ENCODE results near the gene SLC22A12. TPM values are rescaled to one million over a fixed set of nuclear protein-coding genes. Genes with fewer than 3 reads are reported as not detected.

SLC22A12 gene
- total RNA-seq, 1 donor from 2014 or later: not detected

- FAIRE-seq (no peak), DNase-seq (ENCODE audit: low read depth) (no peak)
- TF ChIP-seq CTCF (IDR thresholded peaks at IDR 0.05; ENCODE audit: insufficient read depth, low read length, severe bottlenecking): no peak
- Histone ChIP-seq H3K4me3 (ENCODE audit: low read depth, low read length) (no peak overlapping the region), H3K36me3 (ENCODE audit: control insufficient read depth, insufficient read depth, low read length) (no peaks in the 10 kb centered on the region), H3K27me3 (ENCODE audit: control insufficient read depth, insufficient read depth, low read length) (peaks cover 10% of the 10 kb centered on the region)
These were observed 39.0 kb downstream of the SLC22A12 start for GRCh38 chr11:64629796-64630562.

- DNase-seq (ENCODE audit: low read depth) (no peak), FAIRE-seq (no peak)
- H3K27me3 ChIP-seq (ENCODE audit: control insufficient read depth, insufficient read depth, low read length): peaks cover 10% of the 10 kb centered on the region
- H3K4me3 ChIP-seq (ENCODE audit: low read depth, low read length): no peak overlapping the region
- H3K36me3 ChIP-seq (ENCODE audit: control insufficient read depth, insufficient read depth, low read length): no peaks in the 10 kb centered on the region
- no peak for TF ChIP-seq CTCF (IDR thresholded peaks at IDR 0.05; ENCODE audit: insufficient read depth, low read length, severe bottlenecking)
These were observed 40.7 kb downstream of the SLC22A12 start for GRCh38 chr11:64631675-64632074.

- no peaks in the 10 kb centered on the region for H3K36me3 ChIP-seq (ENCODE audit: control insufficient read depth, insufficient read depth, low read length)
- no peak overlapping the region for H3K4me3 ChIP-seq (ENCODE audit: low read depth, low read length)
- no peak for TF ChIP-seq CTCF (IDR thresholded peaks at IDR 0.05; ENCODE audit: insufficient read depth, low read length, severe bottlenecking)
- no peak for DNase-seq (ENCODE audit: low read depth)
- peaks cover 14% of the 10 kb centered on the region for H3K27me3 ChIP-seq (ENCODE audit: control insufficient read depth, insufficient read depth, low read length)
- FAIRE-seq: no peak
These were observed 41.2 kb downstream of the SLC22A12 start for GRCh38 chr11:64632237-64632636.

GRCh38 chr11:64632654-64633053 is 41.6 kb downstream of the SLC22A12 start:
- Histone ChIP-seq H3K27me3 (ENCODE audit: control insufficient read depth, insufficient read depth, low read length) (peaks cover 15% of the 10 kb centered on the region), H3K36me3 (ENCODE audit: control insufficient read depth, insufficient read depth, low read length) (no peaks in the 10 kb centered on the region), H3K4me3 (ENCODE audit: low read depth, low read length) (no peak overlapping the region)
- FAIRE-seq (no peak), DNase-seq (ENCODE audit: low read depth) (no peak)
- TF ChIP-seq CTCF (IDR thresholded peaks at IDR 0.05; ENCODE audit: insufficient read depth, low read length, severe bottlenecking): no peak

- TF ChIP-seq CTCF (IDR thresholded peaks at IDR 0.05; ENCODE audit: insufficient read depth, low read length, severe bottlenecking): no peak
- FAIRE-seq (no peak), DNase-seq (ENCODE audit: low read depth) (no peak)
- H3K36me3 ChIP-seq (ENCODE audit: control insufficient read depth, insufficient read depth, low read length): no peaks in the 10 kb centered on the region
- H3K27me3 ChIP-seq (ENCODE audit: control insufficient read depth, insufficient read depth, low read length): peaks cover 15% of the 10 kb centered on the region
- H3K4me3 ChIP-seq (ENCODE audit: low read depth, low read length): no peak overlapping the region
These were observed 42.6 kb downstream of the SLC22A12 start for GRCh38 chr11:64633555-64634159.
